Ovary (tissue), 9 donors: Measurements from ENCODE around the gene CLIC3. TPM values are rescaled to one million over a fixed set of nuclear protein-coding genes. Genes with fewer than 3 reads are reported as not detected.
A peak's percentile ranks its signal among the peaks of the same experiment; 100 is the strongest.

ENCODE experiments used
- DNase-seq, 5 donors: peaks; one replicate each; pipeline ENCODE4 v3.0.0-alpha.2; 2019 to 2020
- H3K27ac ChIP-seq, 2 donors: fragments of 200-600 bp; one replicate each; pipeline versions ENCODE4 v1.5.1 to v1.8.0; 2019 to 2022
- H3K27me3 ChIP-seq: fragments of 200-600 bp; one replicate; pipeline ENCODE4 v1.8.0; 2022
- H3K36me3 ChIP-seq: fragments of 200-600 bp; sonication (generic); one replicate; pipeline ENCODE4 v1.5.1; 2019
- H3K4me1 ChIP-seq: one replicate; pipeline ENCODE4 v1.8.1; 2013; ENCODE audit warnings: mild to moderate bottlenecking, moderate library complexity; ENCODE audit not compliant: insufficient read depth
- H3K4me3 ChIP-seq: fragments of 200-600 bp; sonication (generic); one replicate; pipeline ENCODE4 v1.5.1; 2017
- H3K9me3 ChIP-seq, 2 donors: fragments of 200-600 bp in 1 of 2; sonication (generic) in 1 of 2; one replicate each; pipeline versions ENCODE4 v1.5.1 to v1.8.1; 2013 to 2019; ENCODE audit warnings: mild to moderate bottlenecking in 1 of 2, moderate library complexity in 1 of 2
- EP300 ChIP-seq: sonication (generic); formaldehyde crosslinking; IDR thresholded peaks from one replicate; pipeline ENCODE4 v1.6.1; 2017; ENCODE audit warnings: antibody characterized with exemption
- POLR2A ChIP-seq: fragments of 450-650 bp; IDR thresholded peaks from one replicate; pipeline ENCODE4 v1.6.1; 2017; ENCODE audit warnings: antibody characterized with exemption, mild to moderate bottlenecking, moderate library complexity
- WGBS, 3 donors: extraction: QIAGEN DNeasy Blood & Tissue Kit in 1 of 3; methylation state at CpG; one replicate each; pipeline versions ENCODE4 v1.1.5 to v1.1.7; 2013 to 2017; 5-methylcytosine and 5-hydroxymethylcytosine counted together
- intact Hi-C, 4 donors: fragments of 100-400 bp; cut with DNase I; formaldehyde crosslinking; loops; one replicate each; pipeline versions ENCODE4 v1.11.0 to v1.15.1; 2022 to 2023
- polyA plus RNA-seq, 2 donors: library from polyadenylated mRNA; stranded (reverse); fragments of 200-250 nt in 1 of 2; fragments of 350-450 nt in 1 of 2; fragmentation: Illumina TruSeq in 1 of 2; extraction: RNeasy Lipid Tissue Mini Kit (QIAGEN cat#74804) in 1 of 2; gene quantifications; one replicate each; pipeline ENCODE4 v1.2.3, GENCODE V29; 2013 to 2014
- total RNA-seq, 7 donors: library from RNA; depleted of rRNA in 2 of 7; stranded (reverse); fragments of >200 nt in 2 of 7; fragmentation: NEBNext Ultra II Directional in 3 of 7; extraction: Animal tissue kit (Norgen Biotek cat#: 25700) in 3 of 7; gene quantifications; one replicate each; pipeline versions ENCODE4 v1.1.0 to v1.2.4, GENCODE V29; 2016 to 2023
- TF ChIP-seq, protein P1 (sequence below), 3 donors: fragments of 450-650 bp in 2 of 3; fragments of 200-600 bp in 1 of 3; IDR thresholded peaks; one replicate each; pipeline versions ENCODE4 v1.5.1 to v1.8.0; 2016 to 2022; ENCODE audit warnings: antibody characterized with exemption in 3 of 3, mild to moderate bottlenecking in 1 of 3
- donor health status: DM: no; HTN: no; CAD: no; lungs with moderate emphysema.
- donor health status: DM: no; HTN: no; CAD: no.
- donor health status: Bipolar disorder and iron deficiency.
- donor health status: DM: yes; HTN: yes; CAD: no.
- donor health status: DM: no; HTN: no; CAD: no.
- donor health status: DM: yes; HTN: yes; CAD: no.

Gene CLIC3
- total and polyA plus RNA-seq, 9 donors, result 0.57 to 6.5 (median 1.3) TPM; not detected in 3

DNA sequence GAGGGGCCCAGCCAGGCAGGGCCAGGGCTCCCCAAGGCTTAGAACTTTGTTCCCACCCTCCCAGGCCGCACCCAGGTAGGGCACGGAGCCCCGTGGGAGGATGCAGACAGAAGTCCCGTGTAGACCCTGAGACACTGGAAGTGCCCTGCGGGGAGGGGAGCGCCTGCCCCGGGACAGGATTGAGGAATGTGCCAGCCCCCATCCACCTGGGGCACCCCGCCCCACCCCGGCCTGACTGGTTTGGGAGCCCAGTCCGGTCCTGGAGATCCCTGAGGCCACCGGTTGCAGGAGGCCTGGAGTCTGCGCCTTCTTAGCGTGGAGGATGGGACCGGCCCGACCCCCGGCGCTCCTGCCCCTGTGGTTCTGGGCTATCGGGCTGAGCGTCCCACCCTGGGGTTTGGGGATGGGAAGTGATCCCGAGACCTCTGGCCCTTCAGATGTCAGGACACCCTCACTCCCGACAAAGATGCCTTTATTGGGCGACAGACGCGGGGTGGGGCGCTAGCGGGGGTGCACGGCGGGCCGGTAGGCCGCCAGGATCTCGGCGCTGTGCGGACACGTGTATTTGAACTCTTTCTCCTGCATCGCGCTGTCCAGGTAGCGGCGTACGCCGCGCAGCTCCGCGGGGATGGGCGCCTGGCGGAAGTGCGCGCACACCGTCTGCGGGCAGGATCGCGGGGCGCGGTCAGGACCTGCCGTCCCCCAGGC, 2.0 kb downstream of the CLIC3 start:
- no peak overlapping the region for H3K27ac ChIP-seq
- no peaks in the 10 kb centered on the region for H3K9me3 ChIP-seq
- no peak for DNase-seq
- no peaks in the 10 kb centered on the region for H3K36me3 ChIP-seq
- TF ChIP-seq EP300, result no peak
- TF ChIP-seq POLR2A, result no peak
- TF ChIP-seq, protein P1, sequence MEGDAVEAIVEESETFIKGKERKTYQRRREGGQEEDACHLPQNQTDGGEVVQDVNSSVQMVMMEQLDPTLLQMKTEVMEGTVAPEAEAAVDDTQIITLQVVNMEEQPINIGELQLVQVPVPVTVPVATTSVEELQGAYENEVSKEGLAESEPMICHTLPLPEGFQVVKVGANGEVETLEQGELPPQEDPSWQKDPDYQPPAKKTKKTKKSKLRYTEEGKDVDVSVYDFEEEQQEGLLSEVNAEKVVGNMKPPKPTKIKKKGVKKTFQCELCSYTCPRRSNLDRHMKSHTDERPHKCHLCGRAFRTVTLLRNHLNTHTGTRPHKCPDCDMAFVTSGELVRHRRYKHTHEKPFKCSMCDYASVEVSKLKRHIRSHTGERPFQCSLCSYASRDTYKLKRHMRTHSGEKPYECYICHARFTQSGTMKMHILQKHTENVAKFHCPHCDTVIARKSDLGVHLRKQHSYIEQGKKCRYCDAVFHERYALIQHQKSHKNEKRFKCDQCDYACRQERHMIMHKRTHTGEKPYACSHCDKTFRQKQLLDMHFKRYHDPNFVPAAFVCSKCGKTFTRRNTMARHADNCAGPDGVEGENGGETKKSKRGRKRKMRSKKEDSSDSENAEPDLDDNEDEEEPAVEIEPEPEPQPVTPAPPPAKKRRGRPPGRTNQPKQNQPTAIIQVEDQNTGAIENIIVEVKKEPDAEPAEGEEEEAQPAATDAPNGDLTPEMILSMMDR (IDR thresholded peaks at IDR 0.05), result no peak
- H3K4me1 ChIP-seq, result peaks cover 14% of the 10 kb centered on the region
- WGBS, 3 donors, result 82 to 87% (median 85%) methylated on average over 48 to 54 of the region's 54 CpGs
- no peak overlapping the region for H3K4me3 ChIP-seq
- intact Hi-C loops, result no loop called here
- no peaks in the 10 kb centered on the region for H3K27me3 ChIP-seq

DNA sequence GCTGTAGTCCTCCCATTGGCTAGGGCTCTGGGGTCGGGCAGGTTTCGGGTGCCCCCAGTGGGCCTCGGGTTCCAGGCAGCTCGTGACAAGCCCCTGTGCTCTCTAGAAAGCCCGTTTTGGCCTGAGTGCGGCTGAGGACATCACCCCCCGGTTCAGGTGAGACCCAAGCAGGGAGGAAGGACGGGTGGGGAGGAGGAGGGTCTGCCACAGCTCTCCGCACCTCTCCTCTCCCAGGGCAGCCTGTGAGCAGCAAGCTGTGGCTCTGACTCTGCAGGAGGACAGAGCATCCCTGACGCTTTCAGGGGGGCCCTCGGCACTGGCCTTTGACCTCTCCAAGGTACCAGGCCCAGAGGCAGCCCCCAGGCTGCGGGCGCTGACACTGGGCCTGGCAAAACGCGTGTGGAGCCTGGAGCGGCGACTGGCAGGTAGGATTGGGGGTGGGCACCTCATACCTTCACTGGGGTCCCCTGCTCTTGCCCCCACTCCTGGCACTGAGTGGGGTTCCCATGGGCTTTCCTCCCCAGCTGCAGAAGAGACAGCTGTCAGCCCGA, 3.5 kb downstream of the CLIC3 start:
- WGBS, 3 donors, result 30 to 40% (median 33%) methylated on average over 17 to 18 of the region's 18 CpGs

DNA sequence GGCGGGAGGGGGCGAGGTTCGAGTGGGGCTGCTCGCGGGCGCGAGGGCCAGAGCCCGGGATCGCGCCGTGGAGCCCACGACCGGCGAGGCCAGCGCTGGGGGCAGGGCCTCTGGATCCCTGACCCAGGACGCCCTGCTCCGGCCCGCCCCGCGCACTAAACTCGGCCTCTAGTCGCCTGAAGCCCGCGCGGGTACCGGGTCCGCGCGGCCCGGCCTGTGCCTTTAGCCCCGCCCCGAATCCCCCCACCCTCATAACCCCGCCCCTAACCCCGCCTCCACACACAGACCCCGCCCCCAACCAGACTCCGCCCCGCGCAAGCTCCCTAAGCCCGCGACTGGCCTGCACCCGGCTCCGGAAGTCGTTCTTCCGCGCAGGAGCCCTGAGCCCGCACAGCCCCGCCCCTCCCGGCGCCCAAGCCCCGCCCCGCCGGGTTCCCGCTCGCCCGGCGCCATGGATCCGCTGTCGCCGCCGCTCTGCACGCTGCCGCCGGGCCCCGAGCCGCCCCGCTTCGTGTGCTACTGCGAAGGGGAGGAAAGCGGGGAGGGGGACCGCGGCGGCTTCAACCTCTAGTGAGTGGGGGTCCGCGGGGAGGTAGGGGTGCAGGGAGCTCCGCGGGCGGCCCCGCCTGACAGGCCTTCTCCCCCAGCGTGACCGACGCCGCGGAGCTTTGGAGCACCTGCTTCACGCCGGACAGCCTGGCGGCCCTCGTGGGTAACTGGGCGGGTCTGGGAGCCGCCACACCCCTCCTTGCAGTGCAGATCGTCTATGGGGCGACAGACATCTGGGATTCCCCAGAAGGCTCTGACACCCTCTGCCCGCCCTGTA, 4.2 kb downstream of the CLIC3 start, which contains the start of gene PAXX:
Gene PAXX, plus strand, starts transcription at position 430 of the 826 bp plus-strand sequence. Its CDS starts 22 bp downstream, at position 452.
- intact Hi-C loops, result no loop called here
- no peak for TF ChIP-seq EP300
- peak; percentile 24 for TF ChIP-seq POLR2A
- DNase-seq, result peak; percentile 91 to 95 (median 94)
- peaks cover 14% of the 10 kb centered on the region for H3K4me1 ChIP-seq
- H3K36me3 ChIP-seq, result no peaks in the 10 kb centered on the region
- no peaks in the 10 kb centered on the region for H3K27me3 ChIP-seq
- peak within 1 kb of the TSS in 1 of 2 donors; percentile 72 for H3K27ac ChIP-seq
- peak within 1 kb of the TSS; percentile 66 for H3K4me3 ChIP-seq
- H3K9me3 ChIP-seq, result no peaks in the 10 kb centered on the region
- WGBS, 3 donors, result 0 to 1% (median 1%) methylated on average over 61 to 92 of the region's 92 CpGs

More for the DNA sequence above, 3.5 kb downstream of the CLIC3 start:
- Histone ChIP-seq H3K4me3 (peak overlapping the region; percentile 66), H3K9me3 (no peaks in the 10 kb centered on the region), H3K27me3 (no peaks in the 10 kb centered on the region), H3K36me3 (no peaks in the 10 kb centered on the region), H3K27ac (peak overlapping the region in 1 of 2 donors; percentile 4), H3K4me1 (peaks cover 14% of the 10 kb centered on the region)
- peak in 1 of 5 donors; percentile 48 for DNase-seq
- TF ChIP-seq, protein P1 (IDR thresholded peaks at IDR 0.05), result no peak
- intact Hi-C loops, result no loop called here

DNA sequence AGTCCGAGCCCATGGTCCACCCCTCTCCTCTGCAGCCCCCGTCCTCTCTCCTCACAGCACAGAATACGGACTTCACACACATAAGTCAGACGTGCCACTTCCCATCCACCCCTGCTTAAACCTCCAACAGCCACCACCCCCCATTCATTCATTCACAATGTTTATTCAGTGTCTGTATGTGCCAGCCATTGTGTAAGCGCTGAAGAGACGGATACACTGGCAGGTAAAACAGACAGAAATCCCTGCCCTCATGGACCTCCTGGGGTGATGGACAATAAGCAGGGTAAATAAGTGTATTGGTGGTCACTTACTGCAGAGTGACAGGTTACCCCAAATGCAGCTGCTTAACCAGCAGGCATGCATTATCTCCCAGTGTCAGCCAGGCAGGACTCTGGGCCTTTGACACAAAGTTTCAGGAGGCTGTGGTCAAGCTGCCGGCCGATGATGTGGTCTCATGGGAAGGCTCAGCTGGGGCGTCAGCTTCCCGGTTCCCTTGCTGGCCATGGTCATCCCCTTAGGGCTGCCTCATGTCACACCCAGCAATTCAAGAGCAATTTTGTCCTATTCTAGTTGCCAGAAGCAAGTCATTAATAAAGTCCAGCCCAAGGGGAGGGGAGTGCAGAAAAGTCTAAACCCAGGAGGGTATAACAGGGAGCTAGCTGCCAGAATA, 6.0 kb downstream of the CLIC3 start:
- Histone ChIP-seq H3K4me1 (peaks cover 5% of the 10 kb centered on the region), H3K4me3 (no peak overlapping the region), H3K9me3 (no peaks in the 10 kb centered on the region), H3K27ac (no peak overlapping the region), H3K27me3 (no peaks in the 10 kb centered on the region), H3K36me3 (no peaks in the 10 kb centered on the region)
- intact Hi-C loops, result no loop called here
- TF ChIP-seq EP300 (no peak), POLR2A (no peak)
- TF ChIP-seq, protein P1 (IDR thresholded peaks at IDR 0.05), result no peak
- WGBS, 3 donors, result 87 to 92% (median 89%) methylated on average over 10 of the region's 10 CpGs
- DNase-seq, result no peak
